OCI-M2 (cell line): ENCODE measurements around the gene KDM4E.
"Not testable (repeated sequence)": the region's sequence is repeated elsewhere in the genome, so short reads cannot be mapped to it uniquely, and the experiment has no call there.

Experiments used
- DNase-seq: peaks from one replicate; lab custom pipeline; 2025; ENCODE audit not compliant: unreplicated experiment; lab: John Stamatoyannopoulos, UW

KDM4E gene

DNA sequence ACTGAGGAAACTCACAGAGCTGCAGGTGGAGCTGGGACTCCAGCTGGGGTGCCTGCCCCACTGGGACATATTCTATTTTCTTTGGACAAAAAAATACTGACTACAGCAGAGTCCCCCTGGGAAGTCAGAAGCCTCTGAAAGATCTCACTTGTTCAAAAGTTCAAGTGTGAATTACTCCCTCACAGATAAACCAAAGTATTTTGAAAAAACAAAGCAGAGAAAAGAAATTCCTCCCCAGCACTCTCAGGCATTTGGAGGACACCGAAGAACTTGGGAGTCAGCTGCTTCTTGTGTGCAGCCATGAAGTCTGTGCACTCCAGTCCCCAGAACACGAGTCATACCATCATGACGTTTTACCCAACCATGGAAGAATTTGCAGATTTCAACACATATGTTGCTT lies 24.1 kb downstream of the KDM4E start, which contains the start of gene KDM4F:
TSS of gene KDM4F (plus strand) at position 301 of the 400 bp plus-strand sequence.
- DNase-seq: not testable (repeated sequence)

DNA sequence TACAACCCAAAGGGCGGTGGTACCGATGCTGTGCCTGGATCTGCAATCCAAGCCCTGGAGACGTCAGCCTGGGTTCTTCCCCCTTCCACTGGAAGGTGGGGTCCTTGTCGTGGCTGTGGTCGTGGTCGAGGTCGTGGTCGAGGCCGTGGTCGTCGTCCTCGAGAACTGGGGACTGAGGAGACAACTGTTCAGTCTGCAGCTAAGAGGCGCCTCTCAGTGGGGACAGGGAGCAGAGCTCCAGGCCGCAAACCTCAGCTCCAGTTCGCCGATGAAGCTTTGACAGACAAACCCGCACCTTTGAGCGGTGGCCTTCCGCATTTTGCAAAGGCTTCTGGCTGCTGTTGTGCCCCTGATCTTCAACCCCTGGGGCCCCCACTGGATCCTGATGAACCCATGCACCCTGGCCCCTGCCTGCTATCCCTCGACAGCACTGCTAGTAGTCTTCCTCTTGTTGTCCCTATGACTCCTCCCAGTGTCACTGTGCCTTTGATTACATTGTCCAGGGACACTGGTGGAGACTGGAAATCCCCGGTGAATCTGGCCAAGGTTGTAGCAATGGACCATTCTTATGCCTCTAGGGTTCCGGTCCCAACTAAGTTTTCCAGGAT lies 25.6 kb downstream of the KDM4E start:
- DNase-seq: no peak

DNA sequence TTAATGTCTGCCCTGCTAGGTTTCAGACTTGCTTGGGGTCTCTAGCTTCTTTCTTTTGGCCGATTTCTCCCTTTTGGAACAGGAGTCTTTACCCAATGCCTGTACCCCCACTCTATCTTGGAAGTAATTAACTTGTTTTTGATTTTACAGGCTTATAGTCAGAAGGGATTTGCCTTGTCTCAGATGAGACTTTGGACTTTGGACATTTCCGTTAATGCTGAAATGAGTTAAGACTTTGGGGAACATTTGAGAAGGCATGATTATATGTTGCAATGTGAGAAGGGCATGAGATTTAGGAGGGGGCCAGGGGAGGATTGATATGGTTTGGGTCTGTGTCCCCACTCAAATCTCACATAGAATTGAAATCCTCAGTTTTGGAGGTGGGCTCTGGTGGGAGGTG lies 29.3 kb downstream of the KDM4E start:
- DNase-seq: no peak

DNA sequence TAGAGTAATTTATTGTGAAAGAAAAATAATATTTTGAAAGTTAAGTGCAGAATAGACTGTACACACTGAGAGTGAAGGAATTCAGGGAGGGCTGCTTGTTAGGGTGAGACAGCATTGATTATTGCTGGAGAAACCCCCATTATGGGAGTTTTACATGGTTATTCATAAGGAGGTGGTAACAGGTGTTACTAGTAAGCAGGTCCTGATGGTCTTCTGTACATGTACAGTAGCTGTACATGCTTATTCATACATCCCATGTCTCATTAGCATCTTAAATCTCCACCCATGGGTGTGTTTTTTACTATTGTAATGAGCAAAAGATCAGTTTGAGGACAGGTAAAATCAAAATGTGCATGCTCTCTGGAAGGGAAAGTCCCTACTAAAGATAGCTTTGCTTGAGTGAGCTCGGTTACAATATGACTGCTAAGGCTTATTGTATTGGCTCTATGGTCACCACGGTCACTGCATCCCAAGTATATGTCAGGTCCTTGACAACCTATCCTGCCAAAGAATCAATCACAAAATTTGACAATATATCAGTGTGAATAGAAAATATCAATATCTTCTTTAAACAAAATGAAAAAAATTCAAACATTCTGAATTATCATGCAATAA lies 30.3 kb downstream of the KDM4E start:
- no peak for DNase-seq

DNA sequence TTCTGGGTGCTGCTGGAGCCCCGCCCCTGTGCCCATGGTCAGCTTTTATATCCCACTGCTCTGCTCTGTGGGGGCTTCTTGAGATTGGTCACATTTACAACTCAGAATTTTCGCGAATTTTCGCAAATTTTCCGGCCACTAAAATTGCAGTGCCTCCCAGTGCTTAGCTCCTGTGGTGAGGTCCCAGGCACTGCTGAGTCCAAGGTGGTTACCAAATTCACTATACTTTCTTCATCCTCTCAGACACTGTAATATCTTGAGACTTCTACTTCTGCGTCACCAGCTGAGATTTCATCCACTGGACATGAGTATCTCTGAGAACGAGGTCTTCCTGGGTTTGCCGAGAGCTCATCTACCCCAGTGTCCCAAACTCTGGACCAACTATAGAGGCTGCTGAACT lies 32.9 kb downstream of the KDM4E start:
- no peak for DNase-seq

DNA sequence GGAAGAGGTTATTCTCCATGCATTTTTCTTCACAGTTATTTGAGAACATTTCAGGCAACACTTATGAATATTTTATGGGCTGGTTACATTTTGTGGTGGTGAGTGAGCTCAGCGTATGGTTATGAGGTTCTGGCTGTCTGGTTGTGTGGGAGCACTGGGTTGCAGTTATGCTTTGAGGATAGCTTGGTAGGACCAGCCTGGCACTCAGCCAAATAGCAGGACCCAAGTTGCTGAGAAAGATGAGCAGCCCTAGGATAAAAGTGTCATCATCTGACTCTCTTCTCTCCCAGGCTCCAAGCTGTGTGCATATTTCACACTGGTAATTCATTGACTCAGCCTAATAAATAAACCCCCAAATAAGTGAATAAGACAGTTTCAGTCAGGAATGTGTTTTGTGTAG lies 33.6 kb downstream of the KDM4E start:
- no peak for DNase-seq

DNA sequence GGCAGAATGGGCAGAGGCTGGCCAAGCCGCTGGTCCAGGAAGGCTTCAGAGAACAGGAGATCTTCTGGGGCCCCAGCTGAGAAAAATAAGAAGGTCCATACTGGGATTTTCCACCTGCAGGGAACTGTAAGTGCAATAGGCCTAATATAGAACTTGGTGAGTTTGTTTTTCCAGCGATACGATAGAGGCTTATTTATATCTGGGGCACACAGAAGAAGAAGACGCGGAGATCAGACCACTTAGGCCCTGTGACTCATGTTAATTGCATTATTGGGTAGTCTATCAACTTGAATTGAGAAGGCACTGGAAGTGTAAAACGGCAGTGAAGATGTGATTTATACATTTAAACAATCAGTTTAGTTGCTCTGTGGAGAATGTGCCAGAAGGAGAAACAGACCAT lies 34.0 kb downstream of the KDM4E start:
- no peak for DNase-seq

DNA sequence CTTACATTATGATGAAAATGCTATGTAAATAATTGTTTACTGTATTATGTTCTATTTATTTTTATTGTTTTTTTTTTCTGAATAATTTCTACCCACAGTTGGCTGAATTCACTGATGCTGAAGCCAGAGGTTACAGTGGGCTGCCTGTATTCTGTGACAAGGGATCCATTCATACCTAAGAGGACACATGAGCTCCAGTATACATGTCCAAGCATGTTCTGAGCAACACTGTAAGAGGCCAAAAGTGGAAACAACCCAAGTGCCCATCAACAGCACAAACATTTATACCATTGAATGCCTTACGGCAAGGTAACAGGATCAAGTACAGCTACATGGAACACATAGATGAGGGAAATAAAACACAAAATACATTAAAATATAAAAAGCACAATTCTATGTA lies 40.3 kb downstream of the KDM4E start:
- DNase-seq: no peak

DNA sequence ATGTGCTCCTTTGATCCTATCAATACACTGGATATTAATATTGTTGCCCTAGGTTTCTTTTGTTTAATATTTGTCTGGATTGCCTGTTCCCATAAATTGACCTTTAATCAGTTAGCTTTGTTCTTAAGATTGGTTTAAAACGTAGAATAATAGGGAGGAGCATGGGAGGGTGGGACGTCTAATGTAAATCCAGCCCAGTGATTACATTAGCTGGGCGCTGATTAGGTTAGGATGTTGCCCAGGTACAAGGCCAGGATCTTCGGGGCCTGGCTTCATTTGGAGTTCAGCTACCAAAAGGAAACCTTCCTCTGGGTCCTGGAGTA lies 41.6 kb downstream of the KDM4E start, which contains the start of gene SRSF8:
TSS of gene SRSF8 (plus strand) at position 204 of the 323 bp plus-strand sequence. CDS start 308 bp downstream, outside the sequence.
- DNase-seq: no peak

DNA sequence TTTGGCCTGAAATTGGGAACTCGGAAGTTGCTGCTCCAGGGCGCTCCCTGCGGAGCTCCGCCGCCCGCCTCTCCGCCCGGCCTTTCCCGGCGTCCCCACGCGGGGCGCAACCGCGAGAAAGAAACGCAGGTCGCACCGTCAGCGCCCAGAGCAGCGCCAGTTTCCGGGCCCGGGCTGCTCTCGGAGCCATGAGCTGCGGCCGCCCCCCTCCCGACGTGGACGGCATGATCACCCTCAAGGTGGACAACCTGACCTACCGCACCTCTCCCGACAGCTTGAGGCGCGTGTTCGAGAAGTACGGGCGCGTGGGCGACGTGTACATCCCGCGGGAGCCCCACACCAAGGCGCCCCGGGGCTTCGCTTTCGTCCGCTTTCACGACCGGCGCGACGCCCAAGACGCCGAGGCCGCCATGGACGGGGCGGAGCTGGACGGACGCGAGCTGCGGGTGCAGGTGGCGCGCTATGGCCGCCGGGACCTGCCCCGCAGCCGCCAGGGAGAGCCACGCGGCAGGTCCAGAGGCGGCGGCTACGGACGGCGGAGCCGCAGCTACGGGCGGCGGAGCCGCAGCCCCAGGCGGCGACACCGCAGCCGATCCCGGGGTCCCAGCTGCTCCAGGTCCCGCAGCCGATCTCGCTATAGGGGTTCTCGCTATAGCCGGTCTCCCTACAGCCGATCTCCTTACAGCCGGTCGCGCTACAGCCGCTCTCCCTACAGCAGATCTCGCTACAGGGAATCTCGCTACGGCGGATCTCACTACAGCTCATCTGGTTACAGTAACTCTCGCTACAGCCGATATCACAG lies 42.2 kb downstream of the KDM4E start:
- no peak for DNase-seq

DNA sequence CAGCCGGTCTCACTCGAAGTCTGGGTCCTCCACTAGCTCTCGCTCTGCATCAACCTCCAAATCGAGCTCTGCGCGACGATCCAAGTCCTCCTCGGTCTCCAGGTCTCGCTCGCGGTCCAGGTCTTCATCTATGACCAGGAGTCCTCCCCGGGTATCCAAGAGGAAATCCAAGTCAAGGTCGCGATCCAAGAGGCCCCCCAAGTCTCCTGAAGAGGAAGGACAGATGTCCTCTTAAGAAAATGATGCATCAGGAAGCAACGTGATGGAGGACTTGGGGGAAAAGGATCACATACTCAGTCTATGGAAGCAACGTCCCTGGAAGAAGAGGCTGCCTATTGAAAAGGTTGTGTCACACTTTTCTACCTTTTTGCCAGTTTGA lies 42.8 kb downstream of the KDM4E start:
- DNase-seq: no peak

DNA sequence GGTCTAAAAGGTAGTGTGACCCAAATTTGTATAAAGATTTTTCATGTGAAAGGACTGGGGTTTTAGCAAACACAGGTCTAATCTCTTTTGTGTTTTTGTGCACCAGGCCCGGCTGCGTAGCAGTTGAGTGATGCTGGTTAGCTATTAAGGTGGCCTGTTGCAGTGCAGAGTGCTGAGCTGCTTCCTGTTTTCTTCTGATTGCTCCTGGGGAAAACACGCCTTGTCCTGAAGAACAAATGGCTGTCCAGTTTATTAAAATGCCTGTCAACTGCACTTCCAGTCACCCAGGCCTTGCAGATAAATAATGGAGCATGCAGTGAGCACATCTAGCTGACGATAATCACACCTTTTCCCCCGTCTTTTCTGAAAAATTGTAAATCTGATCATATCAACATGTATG lies 43.5 kb downstream of the KDM4E start:
- DNase-seq: peak; percentile 64

DNA sequence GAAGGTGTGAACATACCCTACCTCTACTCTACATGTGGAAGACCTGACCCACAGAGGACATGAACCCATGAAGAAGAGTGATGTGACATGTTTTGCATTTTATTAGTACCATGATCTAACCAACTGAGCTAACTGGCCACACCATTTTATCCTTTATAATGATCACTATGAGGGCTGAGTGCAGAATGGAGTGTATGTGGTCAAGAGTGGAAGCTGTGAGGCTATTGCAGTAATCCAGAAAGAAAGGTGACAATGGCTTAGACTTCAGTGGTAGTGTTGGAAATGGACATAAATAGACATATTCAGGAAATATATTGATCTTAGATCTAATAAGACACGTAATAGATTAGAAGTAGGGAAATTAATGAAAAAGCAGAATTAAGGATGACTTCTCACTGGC lies 45.4 kb downstream of the KDM4E start:
- no peak for DNase-seq

DNA sequence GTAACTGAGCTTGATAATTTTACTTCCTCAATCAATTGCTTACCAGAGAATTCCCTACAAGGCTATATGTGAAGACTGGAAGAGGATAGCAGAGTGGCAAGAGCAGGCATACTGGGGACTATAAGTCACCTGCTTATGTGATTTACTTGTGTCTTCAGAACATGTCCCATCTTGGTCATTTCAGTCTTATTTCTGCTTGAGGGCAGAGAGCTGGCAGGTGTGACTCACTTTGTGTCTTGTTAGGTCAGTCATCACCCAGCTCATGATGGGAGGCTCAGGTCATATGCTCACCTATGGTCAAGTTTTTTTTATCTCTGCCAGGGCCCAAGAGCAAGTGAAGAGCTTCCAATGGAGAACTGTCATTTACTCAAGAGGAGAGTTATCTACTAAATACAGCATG lies 47.9 kb downstream of the KDM4E start:
- DNase-seq: no peak

DNA sequence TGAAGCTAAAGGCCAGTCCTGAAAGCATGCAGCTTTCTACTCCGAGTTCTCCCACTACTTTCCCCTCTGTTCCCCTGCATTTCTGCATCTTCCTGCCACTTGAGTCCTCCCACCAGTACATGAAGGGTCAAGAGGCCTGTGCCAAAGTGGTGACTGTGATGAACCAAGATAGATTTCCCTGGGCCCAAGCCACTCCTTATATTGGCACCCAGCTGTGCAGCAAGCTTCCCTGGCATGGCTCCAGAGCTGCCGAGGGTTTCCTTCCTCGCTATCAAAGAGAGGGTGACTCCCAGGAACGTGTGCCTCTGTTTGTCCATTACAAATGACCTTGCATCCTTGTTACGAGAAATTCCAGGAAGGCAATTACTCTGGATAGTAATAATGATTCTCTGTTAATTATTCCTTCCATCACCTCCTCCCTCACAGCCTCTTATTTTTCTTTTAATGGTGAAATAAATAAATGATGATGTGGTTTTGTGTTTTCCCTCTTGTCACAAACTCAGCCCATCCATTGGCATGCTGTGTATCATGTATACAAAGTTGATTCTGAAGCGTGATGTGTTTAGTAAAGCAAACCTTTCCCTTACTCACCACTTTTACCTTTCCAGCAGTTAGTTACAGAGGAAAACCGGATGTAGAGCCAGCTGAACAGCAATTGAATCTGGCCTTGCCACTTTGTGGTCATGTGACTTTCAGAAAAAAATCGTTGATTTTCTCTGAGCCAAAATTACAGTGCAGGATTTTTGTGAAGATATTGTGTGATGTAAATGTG lies 49.9 kb downstream of the KDM4E start:
- DNase-seq: no peak

DNA sequence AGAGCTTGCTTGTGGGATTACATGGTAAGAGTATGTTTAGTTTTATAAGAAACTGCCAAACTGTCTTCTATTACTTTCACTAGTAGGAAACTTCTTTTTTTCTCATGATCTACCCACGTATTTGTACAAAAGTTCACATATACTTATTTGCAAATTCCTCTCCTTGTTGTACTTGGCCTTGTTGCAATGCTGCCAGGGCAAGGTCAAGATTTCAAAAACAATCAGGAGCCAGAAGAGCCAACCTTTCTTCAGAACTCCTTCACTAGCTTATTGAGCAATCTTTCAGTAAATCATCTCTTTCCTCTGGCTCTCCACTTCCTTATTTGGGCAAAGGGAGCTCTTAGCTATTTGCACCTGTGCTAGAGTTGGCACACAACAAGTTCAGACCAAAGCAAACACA lies 51.4 kb downstream of the KDM4E start:
- no peak for DNase-seq

DNA sequence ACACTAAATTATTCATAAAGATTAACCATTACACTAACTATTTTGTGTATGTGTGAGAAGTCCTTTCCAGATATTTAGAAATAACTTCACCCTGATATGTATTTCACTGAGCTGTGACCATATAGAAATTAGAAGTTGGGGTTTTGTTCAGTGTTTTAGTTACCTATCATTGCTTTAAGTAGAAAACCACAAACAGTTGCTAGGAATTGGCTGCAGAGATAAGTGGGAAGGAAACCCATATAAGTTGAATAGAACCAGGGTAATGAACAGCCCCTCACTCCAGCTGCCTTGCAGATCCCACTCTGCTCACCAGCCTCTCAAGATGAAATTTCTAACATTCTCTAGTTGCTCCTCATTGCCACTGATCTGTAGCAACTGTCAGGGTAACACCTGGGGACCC lies 51.9 kb downstream of the KDM4E start:
- no peak for DNase-seq
